Suppressor macrophage (primary cell): ENCODE measurements around the gene PSME3.
A peak's percentile ranks its signal among the peaks of the same experiment; 100 is the strongest.

ENCODE experiments used
- DNase-seq, 4 experiments: peaks; one replicate each; pipeline ENCODE4 v3.0.0-alpha.2; 2020 to 2022

PSME3 gene

GRCh38 chr17:42817866-42818265 lies 15.3 kb upstream of the PSME3 start:
- no peak for DNase-seq

- no peak for DNase-seq
These were observed 14.8 kb upstream of the PSME3 start for GRCh38 chr17:42818379-42818778.

GRCh38 chr17:42819939-42820535 lies 13.2 kb upstream of the PSME3 start:
- DNase-seq = peak; percentile 80 to 87 (median 84)

- no peak for DNase-seq
These were observed 12.0 kb upstream of the PSME3 start for GRCh38 chr17:42821176-42821575.

- no peak for DNase-seq
These were observed 5.7 kb upstream of the PSME3 start for GRCh38 chr17:42827472-42827871.

- no peak for DNase-seq
These were observed 2.2 kb upstream of the PSME3 start for GRCh38 chr17:42830971-42831370.

- no peak for DNase-seq
These were observed 824 bp upstream of the PSME3 start for GRCh38 chr17:42832213-42832933.

- DNase-seq = no peak
These were observed 698 bp downstream of the PSME3 start for GRCh38 chr17:42833767-42834422.

GRCh38 chr17:42835732-42836131 lies 2.5 kb downstream of the PSME3 start:
- no peak for DNase-seq

- DNase-seq = no peak
These were observed 8.9 kb downstream of the PSME3 start for GRCh38 chr17:42841975-42842685.

GRCh38 chr17:42843358-42843934 lies 10.2 kb downstream of the PSME3 start:
- DNase-seq = peak; percentile 55 to 80 (median 70)

GRCh38 chr17:42844271-42844670 lies 11.1 kb downstream of the PSME3 start, which contains the start of gene AOC2:
Gene AOC2 (plus strand): TSS chr17:42844580. CDS start chr17:42844627, 47 bp downstream.
- no peak for DNase-seq

- DNase-seq = no peak
These were observed 11.8 kb downstream of the PSME3 start for GRCh38 chr17:42844761-42845555.

GRCh38 chr17:42845556-42845917 lies 12.3 kb downstream of the PSME3 start:
- DNase-seq = no peak

GRCh38 chr17:42845918-42846593 lies 12.9 kb downstream of the PSME3 start:
- peak; percentile 36 to 63 (median 48) for DNase-seq

GRCh38 chr17:42846594-42847280 lies 13.5 kb downstream of the PSME3 start:
- peak; percentile 59 to 81 (median 70) for DNase-seq

- DNase-seq = no peak
These were observed 14.9 kb downstream of the PSME3 start for GRCh38 chr17:42848093-42848492.

- DNase-seq = no peak
These were observed 15.8 kb downstream of the PSME3 start for GRCh38 chr17:42849031-42849430.

GRCh38 chr17:42849451-42850181 lies 16.4 kb downstream of the PSME3 start:
- DNase-seq = no peak

- no peak for DNase-seq
These were observed 17.8 kb downstream of the PSME3 start, which contains the start of gene AOC3 for GRCh38 chr17:42850954-42851353. Gene AOC3 (plus strand): TSS chr17:42851199. CDS start chr17:42851344, 145 bp downstream.
